PFSK-1 (cell line): ENCODE measurements around the gene SPAG8.

ENCODE experiments used
- FOXP2 ChIP-seq: optimal IDR thresholded peaks from 2 replicates; pipeline ENCODE3; 2011; ENCODE audit warnings: borderline replicate concordance, control low read depth, inconsistent platforms; ENCODE audit not compliant: insufficient read depth; ENCODE audit errors: extremely low read length, extremely low read depth
- POLR2AphosphoS5 ChIP-seq: IDR thresholded peaks from 2 replicates; pipeline ENCODE4 v1.6.1; 2012; ENCODE audit warnings: low read depth, mild to moderate bottlenecking, control low read depth, low read length, moderate library complexity
- SIN3A ChIP-seq: IDR thresholded peaks from 2 replicates; pipeline ENCODE4 v1.6.1; 2012; ENCODE audit warnings: mild to moderate bottlenecking, low read length, moderate library complexity, borderline replicate concordance; ENCODE audit not compliant: insufficient read depth
- TAF1 ChIP-seq: IDR thresholded peaks from 2 replicates; pipeline ENCODE4 v1.6.1; 2012; ENCODE audit warnings: low read length, control low read depth, borderline replicate concordance; ENCODE audit not compliant: insufficient read depth
- TF ChIP-seq, protein P1 (sequence below), 2 experiments: IDR thresholded peaks; 2 replicates each; pipeline versions ENCODE4 v1.6.1 to v1.8.0; 2011 to 2012; ENCODE audit warnings: low read depth in 2 of 2, low read length in 2 of 2, control low read depth in 1 of 2, inconsistent platforms in 1 of 2, mild to moderate bottlenecking in 1 of 2, moderate library complexity in 1 of 2; ENCODE audit not compliant: insufficient read depth in 1 of 2

The SPAG8 gene

DNA sequence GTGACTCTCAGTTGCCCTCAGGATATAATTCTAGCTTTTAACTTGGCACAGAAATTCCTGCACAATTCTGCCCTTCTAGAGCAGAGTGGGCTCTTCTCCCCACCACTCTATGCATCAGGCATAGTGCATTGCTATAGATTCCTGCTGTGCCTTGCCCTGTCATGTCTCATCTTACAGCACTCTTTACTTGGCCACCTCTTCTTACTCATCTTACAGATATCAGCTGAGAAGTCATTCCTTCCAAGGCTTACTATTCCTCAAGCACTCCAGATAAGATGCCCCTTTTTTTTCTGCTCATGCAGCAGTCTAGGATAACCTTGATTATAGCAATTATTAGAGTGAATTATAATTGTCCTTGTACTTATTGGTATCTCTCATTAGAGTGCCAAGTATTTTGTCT is 10.9 kb upstream of the SPAG8 start:
- TF ChIP-seq TAF1 (no peak), SIN3A (no peak), FOXP2 (no peak), POLR2AphosphoS5 (no peak)
- TF ChIP-seq, protein P1, sequence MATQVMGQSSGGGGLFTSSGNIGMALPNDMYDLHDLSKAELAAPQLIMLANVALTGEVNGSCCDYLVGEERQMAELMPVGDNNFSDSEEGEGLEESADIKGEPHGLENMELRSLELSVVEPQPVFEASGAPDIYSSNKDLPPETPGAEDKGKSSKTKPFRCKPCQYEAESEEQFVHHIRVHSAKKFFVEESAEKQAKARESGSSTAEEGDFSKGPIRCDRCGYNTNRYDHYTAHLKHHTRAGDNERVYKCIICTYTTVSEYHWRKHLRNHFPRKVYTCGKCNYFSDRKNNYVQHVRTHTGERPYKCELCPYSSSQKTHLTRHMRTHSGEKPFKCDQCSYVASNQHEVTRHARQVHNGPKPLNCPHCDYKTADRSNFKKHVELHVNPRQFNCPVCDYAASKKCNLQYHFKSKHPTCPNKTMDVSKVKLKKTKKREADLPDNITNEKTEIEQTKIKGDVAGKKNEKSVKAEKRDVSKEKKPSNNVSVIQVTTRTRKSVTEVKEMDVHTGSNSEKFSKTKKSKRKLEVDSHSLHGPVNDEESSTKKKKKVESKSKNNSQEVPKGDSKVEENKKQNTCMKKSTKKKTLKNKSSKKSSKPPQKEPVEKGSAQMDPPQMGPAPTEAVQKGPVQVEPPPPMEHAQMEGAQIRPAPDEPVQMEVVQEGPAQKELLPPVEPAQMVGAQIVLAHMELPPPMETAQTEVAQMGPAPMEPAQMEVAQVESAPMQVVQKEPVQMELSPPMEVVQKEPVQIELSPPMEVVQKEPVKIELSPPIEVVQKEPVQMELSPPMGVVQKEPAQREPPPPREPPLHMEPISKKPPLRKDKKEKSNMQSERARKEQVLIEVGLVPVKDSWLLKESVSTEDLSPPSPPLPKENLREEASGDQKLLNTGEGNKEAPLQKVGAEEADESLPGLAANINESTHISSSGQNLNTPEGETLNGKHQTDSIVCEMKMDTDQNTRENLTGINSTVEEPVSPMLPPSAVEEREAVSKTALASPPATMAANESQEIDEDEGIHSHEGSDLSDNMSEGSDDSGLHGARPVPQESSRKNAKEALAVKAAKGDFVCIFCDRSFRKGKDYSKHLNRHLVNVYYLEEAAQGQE (IDR thresholded peaks at IDR 0.05; ENCODE audit: insufficient read depth in 1 of 2, low read depth in 2 of 2, low read length in 2 of 2) = no peak

DNA sequence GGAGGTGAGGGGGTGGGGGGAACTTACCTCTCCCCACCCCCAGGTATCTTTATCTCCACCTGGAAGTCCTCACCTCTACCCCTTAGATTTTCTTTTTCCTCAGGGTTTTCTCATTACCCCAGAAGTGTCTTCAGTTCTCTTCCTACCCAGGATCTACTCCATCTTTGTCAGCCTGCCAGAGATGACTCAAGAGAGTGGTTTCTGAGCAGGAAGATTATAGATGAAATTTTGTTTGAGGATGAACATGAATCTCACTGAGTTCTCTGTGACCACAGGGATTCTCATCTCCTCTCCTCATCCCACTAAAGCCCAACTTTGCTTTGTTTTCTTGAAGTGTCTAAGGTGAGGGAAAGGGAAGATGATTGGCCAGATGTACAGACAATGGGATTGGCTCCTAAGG is 8.0 kb upstream of the SPAG8 start:
- TF ChIP-seq SIN3A (no peak), FOXP2 (no peak), POLR2AphosphoS5 (no peak), TAF1 (no peak)
- TF ChIP-seq, protein P1 (IDR thresholded peaks at IDR 0.05; ENCODE audit: insufficient read depth in 1 of 2, low read depth in 2 of 2, low read length in 2 of 2) = no peak

DNA sequence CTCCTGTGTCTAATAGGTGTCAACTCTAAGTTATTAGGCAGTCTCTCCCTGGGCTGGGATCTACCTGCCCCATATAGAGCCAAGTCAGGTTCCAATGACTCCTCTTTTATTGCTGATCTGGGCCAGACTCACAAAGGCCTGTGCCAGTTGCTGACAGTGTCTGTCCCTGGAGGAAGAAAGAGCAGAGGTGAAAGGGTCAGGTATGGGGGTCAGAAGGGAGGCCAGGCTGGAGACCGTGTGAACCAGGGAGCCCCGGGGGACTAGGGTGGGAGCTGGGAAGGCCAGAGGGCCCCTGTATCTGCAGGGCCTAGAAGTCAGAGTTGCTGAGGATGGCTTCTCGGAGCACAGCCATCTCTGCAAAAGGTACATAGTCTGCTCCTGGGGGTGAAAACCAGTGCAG is 6.3 kb upstream of the SPAG8 start:
- TF ChIP-seq TAF1 (no peak), SIN3A (no peak), FOXP2 (no peak), POLR2AphosphoS5 (no peak)
- TF ChIP-seq, protein P1 (IDR thresholded peaks at IDR 0.05; ENCODE audit: insufficient read depth in 1 of 2, low read depth in 2 of 2, low read length in 2 of 2) = no peak

DNA sequence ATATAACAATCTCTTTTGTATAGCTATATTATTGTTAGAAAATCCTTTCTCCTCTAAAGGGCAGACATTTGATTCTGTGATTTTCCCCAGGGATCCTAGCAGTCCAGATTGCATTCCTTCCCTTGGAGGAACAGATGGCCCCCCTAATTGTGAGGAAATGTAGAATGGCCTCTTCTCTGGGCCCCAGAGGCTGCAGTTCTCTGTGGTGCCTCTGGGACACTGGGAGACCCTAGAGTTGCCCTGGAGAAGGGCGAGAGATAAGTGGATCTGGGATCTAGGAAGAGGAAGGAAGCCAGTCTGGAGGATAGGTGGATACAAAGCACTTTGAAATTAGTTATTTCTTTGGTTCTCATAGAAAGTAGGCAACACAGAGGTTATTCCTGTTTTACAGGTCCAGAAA is 4.6 kb upstream of the SPAG8 start:
- TF ChIP-seq TAF1 (no peak), FOXP2 (no peak), SIN3A (no peak), POLR2AphosphoS5 (no peak)
- TF ChIP-seq, protein P1 (IDR thresholded peaks at IDR 0.05; ENCODE audit: insufficient read depth in 1 of 2, low read depth in 2 of 2, low read length in 2 of 2) = no peak

DNA sequence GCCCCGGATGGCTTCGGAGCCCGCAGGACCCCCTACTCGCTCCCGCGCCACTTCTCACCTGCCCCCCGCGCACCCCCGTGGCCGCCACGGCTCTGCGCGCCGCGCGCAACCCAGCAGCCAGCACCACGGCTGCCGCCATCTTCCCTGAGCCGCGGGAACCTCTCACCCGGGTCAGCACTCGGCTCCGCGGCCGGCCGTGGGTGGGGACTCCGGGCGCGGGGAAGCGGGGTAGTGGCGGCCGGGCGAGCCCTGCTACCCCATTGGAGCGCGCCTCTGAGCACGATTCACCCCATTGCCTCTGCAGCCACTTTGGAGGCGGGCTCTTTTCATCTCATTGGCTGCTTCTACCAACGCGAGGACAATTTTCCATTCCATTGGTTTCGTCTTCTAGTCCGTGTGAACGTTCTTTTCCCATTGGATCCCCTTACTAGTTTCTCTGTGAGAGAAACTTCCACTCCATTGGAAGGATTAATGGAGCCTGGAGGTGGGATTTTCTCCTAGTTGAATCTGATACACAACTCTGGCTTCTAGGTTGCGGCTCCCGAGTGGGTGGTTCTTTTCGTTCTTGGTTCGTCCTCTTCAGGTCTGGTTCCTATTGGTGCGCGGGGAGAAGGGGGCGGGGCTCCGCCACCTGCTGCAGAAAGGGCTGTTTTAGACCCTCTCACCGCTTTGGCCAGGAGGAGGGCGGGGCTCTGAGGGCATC is 2.9 kb upstream of the SPAG8 start, which contains the start of gene HINT2:
Gene HINT2 (minus strand): TSS at position 202 of the 703 bp plus-strand sequence. CDS start 63 bp downstream, at position 139.
- TF ChIP-seq FOXP2 = no peak
- TF ChIP-seq TAF1 = 0 out of 2 replicates have a peak, but pooled peaks have one; percentile 44
- peak; percentile 79 for TF ChIP-seq POLR2AphosphoS5
